Measurements from ENCODE around the gene GPC4. TPM values are rescaled to one million over a fixed set of nuclear protein-coding genes. Genes with fewer than 3 reads are reported as not detected.

GPC4 gene
- total and polyA plus RNA-seq, 2 donors (not counting 3 experiments of a cell fraction or from before 2014, with no cell fraction given): 0.20 TPM; not detected in 1

DNA sequence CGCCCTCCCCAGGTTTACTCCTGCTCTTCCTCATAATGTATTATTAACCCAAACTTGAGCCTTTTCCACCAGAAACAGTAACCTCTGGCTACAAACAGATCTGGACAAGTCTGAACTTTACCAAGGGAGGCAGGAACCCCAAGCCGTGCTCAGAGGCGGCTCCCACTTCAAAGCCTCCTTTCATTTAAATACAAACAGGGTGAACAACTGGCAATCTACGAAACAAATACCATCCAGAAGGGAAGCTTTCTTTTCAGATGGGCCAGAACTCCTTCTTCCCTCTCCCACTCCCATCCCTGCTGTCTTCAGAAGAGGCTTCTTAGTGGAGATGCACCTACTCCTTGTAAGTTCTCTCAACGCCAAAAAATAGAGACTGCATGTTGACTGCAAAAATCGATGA is 2.1 kb upstream of the GPC4 start:
- FAIRE-seq (no peak), DNase-seq (ENCODE audit: low read depth, low spot score) (no peak)
- Histone ChIP-seq H3K4me3 (replicated peaks in 1 of 3; ENCODE audit: insufficient read depth in 1 of 3, low read depth in 1 of 3, low read length in 3 of 3) (no peak overlapping the region), H2AFZ (ENCODE audit: low read depth, low read length) (no peak overlapping the region), H3K9ac (replicated peaks; ENCODE audit: extremely low read depth, insufficient read depth, low read length) (no peak overlapping the region), H3K9me3 (replicated peaks; ENCODE audit: control insufficient read depth, insufficient read depth, low read length) (no peaks in the 10 kb centered on the region), H3K4me1 (ENCODE audit: control insufficient read depth, extremely low read depth, insufficient read depth, low read length) (no peaks in the 10 kb centered on the region), H4K20me1 (replicated peaks; ENCODE audit: control insufficient read depth, extremely low read depth, insufficient read depth, low read length) (no peaks in the 10 kb centered on the region), H3K79me2 (ENCODE audit: control insufficient read depth, insufficient read depth, low read length) (no peaks in the 10 kb centered on the region), H3K4me2 (ENCODE audit: insufficient read depth, low read length) (no peak overlapping the region), H3K27ac (ENCODE audit: insufficient read depth, low read depth, low read length) (no peak overlapping the region), H3K9me1 (replicated peaks; ENCODE audit: control insufficient read depth, extremely low read depth, insufficient read depth, low read length) (no peaks in the 10 kb centered on the region), H3K36me3 (ENCODE audit: control insufficient read depth in 2 of 2, extremely low read depth in 1 of 2, insufficient read depth in 2 of 2, low read length in 2 of 2) (no peaks in the 10 kb centered on the region), H3K27me3 (ENCODE audit: control insufficient read depth in 2 of 2, insufficient read depth in 2 of 2, low read length in 2 of 2) (peaks cover 7 to 23% of the 10 kb centered on the region in 2 experiments)
- ChIA-PET CTCF (no interaction called here), POLR2A (no interaction called here)
- intact Hi-C loops (cut with micrococcal nuclease) (no loop called here), dilution Hi-C loops (cut with MboI; ENCODE audit: extremely low pct_ligation_motif_present, low sequenced_read_pairs) (no loop called here)
- BruUV-seq (replicated peaks): no TSS peak
- TF ChIP-seq, protein P1, sequence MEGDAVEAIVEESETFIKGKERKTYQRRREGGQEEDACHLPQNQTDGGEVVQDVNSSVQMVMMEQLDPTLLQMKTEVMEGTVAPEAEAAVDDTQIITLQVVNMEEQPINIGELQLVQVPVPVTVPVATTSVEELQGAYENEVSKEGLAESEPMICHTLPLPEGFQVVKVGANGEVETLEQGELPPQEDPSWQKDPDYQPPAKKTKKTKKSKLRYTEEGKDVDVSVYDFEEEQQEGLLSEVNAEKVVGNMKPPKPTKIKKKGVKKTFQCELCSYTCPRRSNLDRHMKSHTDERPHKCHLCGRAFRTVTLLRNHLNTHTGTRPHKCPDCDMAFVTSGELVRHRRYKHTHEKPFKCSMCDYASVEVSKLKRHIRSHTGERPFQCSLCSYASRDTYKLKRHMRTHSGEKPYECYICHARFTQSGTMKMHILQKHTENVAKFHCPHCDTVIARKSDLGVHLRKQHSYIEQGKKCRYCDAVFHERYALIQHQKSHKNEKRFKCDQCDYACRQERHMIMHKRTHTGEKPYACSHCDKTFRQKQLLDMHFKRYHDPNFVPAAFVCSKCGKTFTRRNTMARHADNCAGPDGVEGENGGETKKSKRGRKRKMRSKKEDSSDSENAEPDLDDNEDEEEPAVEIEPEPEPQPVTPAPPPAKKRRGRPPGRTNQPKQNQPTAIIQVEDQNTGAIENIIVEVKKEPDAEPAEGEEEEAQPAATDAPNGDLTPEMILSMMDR (IDR thresholded peaks at IDR 0.05; ENCODE audit: extremely low read depth in 1 of 2, insufficient read depth in 1 of 2, low read depth in 1 of 2, low read length in 2 of 2): no peak
- TF ChIP-seq POLR2AphosphoS5 (IDR thresholded peaks at IDR 0.05; ENCODE audit: insufficient read depth, low read depth, low read length): no peak
- no peak for TF ChIP-seq JUN (IDR thresholded peaks at IDR 0.05; ENCODE audit: borderline replicate concordance, insufficient read depth, insufficient read length, low read depth)
- TF ChIP-seq GATA2 (IDR thresholded peaks at IDR 0.05; ENCODE audit: insufficient read depth, insufficient read length, low read depth, low read length): no peak
- no peak for TF ChIP-seq EZH2 (IDR thresholded peaks at IDR 0.05; ENCODE audit: borderline replicate concordance, low read depth, low read length, severe bottlenecking)

All from endothelial cell of umbilical vein (primary cell).